SK-N-SH treated with all-trans-retinoic acid at 6 μM for 48 hours (cell line): ENCODE results near the gene HPCAL1.

Source experiments
- ATAC-seq: fragments of 200-7000 bp; cut with Tn5 transposase; 3 replicates; pipeline ENCODE4 v1.9.1; 2020; ENCODE audit warnings: mild to moderate bottlenecking, moderate library complexity
- ARNTL ChIP-seq: fragments of 450-650 bp; formaldehyde crosslinking; IDR thresholded peaks from 2 replicates; pipeline ENCODE4 v1.5.0; 2020; ENCODE audit warnings: low read depth, mild to moderate bottlenecking, moderate library complexity, borderline replicate concordance
- BACH2 ChIP-seq: fragments of 250-450 bp; sonication (Bioruptor Pico); IDR thresholded peaks from 2 replicates; pipeline ENCODE4 v1.9.0; 2021; ENCODE audit warnings: mild to moderate bottlenecking, borderline replicate concordance
- CREB5 ChIP-seq: fragments of 250-450 bp; sonication (Bioruptor Pico); IDR thresholded peaks from 2 replicates; pipeline ENCODE4 v1.5.1; 2020; ENCODE audit warnings: low read depth, mild to moderate bottlenecking, moderate library complexity
- CSDC2 ChIP-seq: fragments of 250-450 bp; sonication (Bioruptor Pico); IDR thresholded peaks from 2 replicates; pipeline ENCODE4 v1.5.0; 2020; ENCODE audit warnings: mild to moderate bottlenecking, moderate library complexity
- CSRNP3 ChIP-seq: fragments of 250-450 bp; sonication (Bioruptor Pico); IDR thresholded peaks from 2 replicates; pipeline ENCODE4 v1.5.1; 2021; ENCODE audit warnings: mild to moderate bottlenecking, moderate library complexity
- ESRRG ChIP-seq: fragments of 250-450 bp; sonication (Bioruptor Pico); IDR thresholded peaks from 2 replicates; pipeline ENCODE4 v1.6.1; 2021; ENCODE audit warnings: mild to moderate bottlenecking
- GLIS3 ChIP-seq: fragments of 250-450 bp; sonication (Bioruptor Pico); IDR thresholded peaks from 2 replicates; pipeline ENCODE4 v1.5.0; 2020; ENCODE audit warnings: mild to moderate bottlenecking, moderate library complexity
- ISL1 ChIP-seq: fragments of 250-450 bp; sonication (Bioruptor Pico); IDR thresholded peaks from 2 replicates; pipeline ENCODE4 v2.1.2; 2022; ENCODE audit warnings: mild to moderate bottlenecking, moderate library complexity
- OSR1 ChIP-seq: fragments of 250-450 bp; sonication (Bioruptor Pico); IDR thresholded peaks from 2 replicates; pipeline ENCODE4 v1.8.0; 2022; ENCODE audit warnings: moderate library complexity, mild to moderate bottlenecking, inconsistent platforms
- PATZ1 ChIP-seq: fragments of 250-450 bp; sonication (Bioruptor Pico); IDR thresholded peaks from 2 replicates; pipeline ENCODE4 v1.8.0; 2020; ENCODE audit warnings: mild to moderate bottlenecking, moderate library complexity, borderline replicate concordance
- POU6F1 ChIP-seq: fragments of 250-450 bp; sonication (Bioruptor Pico); IDR thresholded peaks from 2 replicates; pipeline ENCODE4 v1.8.0; 2021; ENCODE audit warnings: low read depth, mild to moderate bottlenecking, moderate library complexity, borderline replicate concordance
- PPARA ChIP-seq: fragments of 250-450 bp; sonication (Bioruptor Pico); IDR thresholded peaks from 2 replicates; pipeline ENCODE4 v1.5.0; 2020; ENCODE audit warnings: mild to moderate bottlenecking, borderline replicate concordance
- RARB ChIP-seq: fragments of 250-450 bp; sonication (Bioruptor Pico); IDR thresholded peaks from 2 replicates; pipeline ENCODE4 v1.8.0; 2021; ENCODE audit warnings: mild to moderate bottlenecking, moderate library complexity
- SNAI2 ChIP-seq: fragments of 250-450 bp; sonication (Bioruptor Pico); IDR thresholded peaks from 2 replicates; pipeline ENCODE4 v1.5.0; 2020; ENCODE audit warnings: mild to moderate bottlenecking, moderate library complexity
- TCF4 ChIP-seq: fragments of 250-450 bp; sonication (Bioruptor Pico); IDR thresholded peaks from 2 replicates; pipeline ENCODE4 v1.8.0; 2021; ENCODE audit warnings: mild to moderate bottlenecking, moderate library complexity, borderline replicate concordance
- TOX ChIP-seq: fragments of 250-450 bp; sonication (Bioruptor Pico); IDR thresholded peaks from 2 replicates; pipeline ENCODE4 v1.8.0; 2021; ENCODE audit warnings: mild to moderate bottlenecking, moderate library complexity, borderline replicate concordance
- TSHZ2 ChIP-seq: fragments of 250-450 bp; sonication (Bioruptor Pico); IDR thresholded peaks from 2 replicates; pipeline ENCODE4 v1.5.0; 2020; ENCODE audit warnings: mild to moderate bottlenecking, moderate library complexity
- ZC3H10 ChIP-seq: fragments of 250-450 bp; sonication (Bioruptor Pico); IDR thresholded peaks from 2 replicates; pipeline ENCODE4 v1.5.1; 2021; ENCODE audit warnings: mild to moderate bottlenecking, moderate library complexity
- ZFP3 ChIP-seq: fragments of 250-450 bp; sonication (Bioruptor Pico); IDR thresholded peaks from 2 replicates; pipeline ENCODE4 v1.5.0; 2020; ENCODE audit warnings: mild to moderate bottlenecking, moderate library complexity
- ZFP30 ChIP-seq: fragments of 450-650 bp; formaldehyde crosslinking; IDR thresholded peaks from 2 replicates; pipeline ENCODE4 v1.5.0; 2022; ENCODE audit warnings: mild to moderate bottlenecking, moderate library complexity
- ZNF565 ChIP-seq: fragments of 450-650 bp; formaldehyde crosslinking; conservative IDR thresholded peaks from 2 replicates; pipeline ENCODE4 v1.5.0; 2020; ENCODE audit warnings: low read depth, mild to moderate bottlenecking, moderate library complexity
- ZNF70 ChIP-seq: fragments of 450-650 bp; formaldehyde crosslinking; IDR thresholded peaks from 2 replicates; pipeline ENCODE4 v1.5.0; 2020; ENCODE audit warnings: mild to moderate bottlenecking, moderate library complexity
- ZNF8 ChIP-seq: fragments of 450-650 bp; formaldehyde crosslinking; IDR thresholded peaks from 2 replicates; pipeline ENCODE4 v1.5.0; 2020; ENCODE audit warnings: mild to moderate bottlenecking, moderate library complexity

HPCAL1 gene

GRCh38 chr2:10412380-10412779 lies 109.7 kb downstream of the HPCAL1 start:
- ATAC-seq: peak; percentile 61

GRCh38 chr2:10413503-10413902 lies 110.8 kb downstream of the HPCAL1 start:
- ATAC-seq: no peak
- TF ChIP-seq ISL1: no peak
- TF ChIP-seq ZFP30 (CRISPR knock-in tag): no peak
- no peak for TF ChIP-seq TOX (CRISPR knock-in tag)
- TF ChIP-seq ZNF70 (CRISPR knock-in tag): no peak
- TF ChIP-seq TCF4 (CRISPR knock-in tag): no peak
- TF ChIP-seq SNAI2 (CRISPR knock-in tag): no peak
- no peak for TF ChIP-seq ARNTL (CRISPR knock-in tag)
- no peak for TF ChIP-seq CSRNP3 (CRISPR knock-in tag)
- no peak for TF ChIP-seq ZC3H10 (CRISPR knock-in tag)
- no peak for TF ChIP-seq POU6F1
- no peak for TF ChIP-seq CSDC2
- TF ChIP-seq ZNF8 (CRISPR knock-in tag): no peak
- TF ChIP-seq RARB: no peak
- TF ChIP-seq ZFP3: no peak
- no peak for TF ChIP-seq ESRRG
- no peak for TF ChIP-seq OSR1 (CRISPR knock-in tag)

More at GRCh38 chr2:10412380-10412779, 109.7 kb downstream of the HPCAL1 start:
- TF ChIP-seq ZNF70 (CRISPR knock-in tag) (no peak), ZFP30 (CRISPR knock-in tag) (no peak), PPARA (CRISPR knock-in tag) (no peak), ZFP3 (no peak), TSHZ2 (no peak), ZNF565 (CRISPR knock-in tag) (no peak), TOX (CRISPR knock-in tag) (no peak), GLIS3 (CRISPR knock-in tag) (no peak), CSDC2 (no peak), TCF4 (CRISPR knock-in tag) (no peak), SNAI2 (CRISPR knock-in tag) (no peak), ZNF8 (CRISPR knock-in tag) (no peak), CREB5 (CRISPR knock-in tag) (no peak), PATZ1 (no peak), ARNTL (CRISPR knock-in tag) (no peak), ZC3H10 (CRISPR knock-in tag) (no peak), BACH2 (CRISPR knock-in tag) (no peak), ESRRG (no peak)

GRCh38 chr2:10413991-10414451 lies 111.3 kb downstream of the HPCAL1 start:
- TF ChIP-seq PPARA (CRISPR knock-in tag): no peak

More at GRCh38 chr2:10413991-10414451, 111.3 kb downstream of the HPCAL1 start:
- ATAC-seq: 0 out of 3 replicates have a peak, but pooled peaks have one; percentile 9
